C4-2B (cell line): ENCODE measurements around the gene CRAMP1.

Experiments used
- CTCF ChIP-seq: fragments of 450-650 bp; conservative IDR thresholded peaks from 2 replicates; pipeline ENCODE4 v1.5.1; 2017; ENCODE audit warnings: mild to moderate bottlenecking
- ZFX ChIP-seq: fragments of 450-650 bp; IDR thresholded peaks from 2 replicates; pipeline ENCODE4 v1.6.1; 2017

DNA sequence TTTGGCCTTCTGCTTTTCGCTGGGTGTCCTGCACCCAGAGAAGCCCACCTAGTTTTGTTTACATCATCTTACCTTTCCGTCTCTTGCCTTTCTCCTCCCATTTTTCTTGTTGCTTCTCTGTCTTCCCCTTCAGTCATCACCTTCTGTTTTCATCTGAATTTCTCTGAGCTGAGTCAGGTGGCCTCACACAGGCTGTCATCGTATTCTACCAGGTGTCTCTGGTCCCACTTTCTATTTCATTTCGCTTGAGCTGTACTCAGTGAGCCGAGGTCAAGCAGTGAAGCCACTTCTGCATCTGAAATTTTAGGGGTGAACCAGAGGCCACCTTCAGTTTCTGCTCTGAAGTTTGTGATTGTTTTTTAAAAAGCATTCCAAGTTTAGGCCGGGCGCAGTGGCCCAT, 9.7 kb downstream of the CRAMP1 start:
- no peak for TF ChIP-seq CTCF
- no peak for TF ChIP-seq ZFX
